Body of pancreas (tissue), 4 donors: ENCODE measurements around the gene NME3.

Experiments used
- POLR2A ChIP-seq, 3 donors: fragments of 450-650 bp; IDR thresholded peaks; one replicate each; pipeline ENCODE4 v1.6.1; 2016; ENCODE audit warnings: antibody characterized with exemption in 3 of 3, mild to moderate bottlenecking in 2 of 3
- TF ChIP-seq, protein P1 (sequence below), 7 experiments: fragments of 450-650 bp in 4 of 7; fragments of 200-600 bp in 3 of 7; sonication (generic) in 3 of 7; IDR thresholded peaks; one replicate each; pipeline ENCODE4 v1.5.1; 2016 to 2019; ENCODE audit warnings: antibody characterized with exemption in 7 of 7

DNA sequence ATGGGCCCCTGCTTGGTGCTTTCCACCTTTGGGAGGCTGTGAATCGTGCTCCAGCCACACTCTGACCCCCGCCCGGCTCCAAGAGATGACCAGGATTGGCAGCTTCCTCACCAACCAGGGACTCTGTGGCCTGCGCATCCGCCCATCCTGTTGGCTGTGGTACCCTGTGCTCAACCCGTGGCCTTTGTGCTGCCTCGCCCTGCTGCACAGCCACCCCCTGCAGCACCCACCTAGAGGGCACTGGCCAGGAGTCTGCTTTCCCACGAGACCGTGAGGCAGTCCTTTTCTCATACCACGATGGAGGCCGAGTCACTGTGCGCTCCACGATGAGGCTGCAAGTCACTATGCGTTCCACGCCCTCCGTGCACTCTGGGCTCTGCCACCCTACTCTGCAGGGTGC is 19.4 kb downstream of the NME3 start:
- TF ChIP-seq POLR2A (IDR thresholded peaks at IDR 0.05), result no peak
- TF ChIP-seq, protein P1, sequence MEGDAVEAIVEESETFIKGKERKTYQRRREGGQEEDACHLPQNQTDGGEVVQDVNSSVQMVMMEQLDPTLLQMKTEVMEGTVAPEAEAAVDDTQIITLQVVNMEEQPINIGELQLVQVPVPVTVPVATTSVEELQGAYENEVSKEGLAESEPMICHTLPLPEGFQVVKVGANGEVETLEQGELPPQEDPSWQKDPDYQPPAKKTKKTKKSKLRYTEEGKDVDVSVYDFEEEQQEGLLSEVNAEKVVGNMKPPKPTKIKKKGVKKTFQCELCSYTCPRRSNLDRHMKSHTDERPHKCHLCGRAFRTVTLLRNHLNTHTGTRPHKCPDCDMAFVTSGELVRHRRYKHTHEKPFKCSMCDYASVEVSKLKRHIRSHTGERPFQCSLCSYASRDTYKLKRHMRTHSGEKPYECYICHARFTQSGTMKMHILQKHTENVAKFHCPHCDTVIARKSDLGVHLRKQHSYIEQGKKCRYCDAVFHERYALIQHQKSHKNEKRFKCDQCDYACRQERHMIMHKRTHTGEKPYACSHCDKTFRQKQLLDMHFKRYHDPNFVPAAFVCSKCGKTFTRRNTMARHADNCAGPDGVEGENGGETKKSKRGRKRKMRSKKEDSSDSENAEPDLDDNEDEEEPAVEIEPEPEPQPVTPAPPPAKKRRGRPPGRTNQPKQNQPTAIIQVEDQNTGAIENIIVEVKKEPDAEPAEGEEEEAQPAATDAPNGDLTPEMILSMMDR (IDR thresholded peaks at IDR 0.05), result no peak
